MM.1S (cell line): Measurements from ENCODE around the gene NKAP.
"Not testable (repeated sequence)": the region's sequence is repeated elsewhere in the genome, so short reads cannot be mapped to it uniquely, and the experiment has no call there.

ENCODE experiments used
- DNase-seq: peaks from one replicate; pipeline ENCODE4 v3.0.0-alpha.2; 2015
- H2AFZ ChIP-seq: fragments of 300-600 bp; sonication (generic); 2 replicates; pipeline ENCODE4 v1.6.0; 2016; ENCODE audit warnings: antibody characterized with exemption, low read length
- H3F3A ChIP-seq: fragments of 300-600 bp; sonication (generic); 2 replicates; pipeline ENCODE4 v1.6.1; 2016; ENCODE audit warnings: mild to moderate bottlenecking, antibody characterized with exemption, low read length, moderate library complexity, mixed read lengths; ENCODE audit not compliant: insufficient read depth
- H3K27ac ChIP-seq: fragments of 300-600 bp; sonication (generic); 2 replicates; pipeline ENCODE4 v1.5.1; 2016; ENCODE audit warnings: mild to moderate bottlenecking, low read length
- H3K27me3 ChIP-seq: fragments of 300-600 bp; sonication (generic); replicated peaks from 2 replicates; pipeline ENCODE4 v1.6.0; 2016; ENCODE audit warnings: low read length; ENCODE audit not compliant: insufficient read depth
- H3K36me3 ChIP-seq: fragments of 300-600 bp; sonication (generic); replicated peaks from 2 replicates; pipeline ENCODE4 v1.6.1; 2016; ENCODE audit warnings: mild to moderate bottlenecking, low read length, mixed read lengths; ENCODE audit not compliant: insufficient read depth
- H3K4me1 ChIP-seq: fragments of 300-600 bp; sonication (generic); 2 replicates; pipeline ENCODE4 v1.6.1; 2016; ENCODE audit warnings: low read length, mixed read lengths
- H3K4me2 ChIP-seq: fragments of 300-600 bp; sonication (generic); 2 replicates; pipeline ENCODE4 v1.6.0; 2016; ENCODE audit warnings: low read depth, low read length
- H3K4me3 ChIP-seq: fragments of 300-600 bp; sonication (generic); 2 replicates; pipeline ENCODE4 v1.5.1; 2016; ENCODE audit warnings: low read length, mixed read lengths
- H3K79me2 ChIP-seq: fragments of 300-600 bp; sonication (generic); 2 replicates; pipeline ENCODE4 v1.6.1; 2016; ENCODE audit warnings: mixed run types, low read length, mixed read lengths
- H3K9ac ChIP-seq: fragments of 300-600 bp; sonication (generic); 2 replicates; pipeline ENCODE4 v1.6.1; 2016; ENCODE audit warnings: low read length, mixed read lengths
- H3K9me2 ChIP-seq: fragments of 300-600 bp; sonication (generic); replicated peaks from 2 replicates; pipeline ENCODE4 v1.6.1; 2016; ENCODE audit warnings: mild to moderate bottlenecking, low read length, mixed read lengths; ENCODE audit not compliant: insufficient read depth
- H3K9me3 ChIP-seq: fragments of 300-600 bp; sonication (generic); replicated peaks from 2 replicates; pipeline ENCODE4 v1.6.1; 2016; ENCODE audit warnings: mild to moderate bottlenecking, low read length, mixed read lengths; ENCODE audit not compliant: insufficient read depth
- H4K20me1 ChIP-seq: fragments of 300-600 bp; sonication (generic); 2 replicates; pipeline ENCODE4 v1.6.1; 2016; ENCODE audit warnings: mild to moderate bottlenecking, low read length, moderate library complexity, mixed read lengths; ENCODE audit not compliant: insufficient read depth
- EZH2 ChIP-seq: fragments of 300-600 bp; sonication (generic); optimal IDR thresholded peaks from 2 replicates; pipeline ENCODE3; 2017; ENCODE audit warnings: low read depth, mild to moderate bottlenecking, antibody characterized with exemption, low read length, mixed read lengths
- EZH2phosphoT487 ChIP-seq: fragments of 300-600 bp; sonication (generic); IDR thresholded peaks from 2 replicates; pipeline ENCODE4 v1.6.1; 2018; ENCODE audit warnings: antibody characterized with exemption, low read length
- TF ChIP-seq, protein P1 (sequence below): fragments of 300-600 bp; sonication (generic); IDR thresholded peaks from 2 replicates; pipeline ENCODE4 v1.5.1; 2016; ENCODE audit warnings: antibody characterized with exemption, low read length, mixed read lengths

Gene NKAP

DNA sequence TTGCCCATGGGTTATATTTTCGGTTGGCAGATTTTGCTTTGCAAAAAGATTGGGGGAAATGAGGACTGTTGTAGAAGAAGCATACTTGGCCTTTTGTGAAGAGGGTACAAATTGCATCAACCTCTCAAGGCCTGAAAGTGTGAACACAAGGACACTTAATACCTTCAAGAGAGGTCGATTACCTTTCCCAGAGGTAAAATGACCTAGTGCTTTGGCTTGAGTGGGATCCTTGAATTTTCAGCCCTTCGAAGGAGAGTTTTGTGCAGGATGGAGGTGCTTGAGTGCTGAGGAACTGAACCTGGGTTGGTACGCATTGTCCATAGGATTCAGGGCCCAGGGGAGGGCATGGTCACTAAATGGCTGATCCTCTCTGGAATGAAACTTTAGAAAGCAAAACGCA is 27.6 kb upstream of the NKAP start:
- no peak for DNase-seq
- no peaks in the 10 kb centered on the region for H3K9me2 ChIP-seq
- no peak overlapping the region for H3K27ac ChIP-seq
- TF ChIP-seq EZH2phosphoT487 (no peak), EZH2 (no peak)
- TF ChIP-seq, protein P1, sequence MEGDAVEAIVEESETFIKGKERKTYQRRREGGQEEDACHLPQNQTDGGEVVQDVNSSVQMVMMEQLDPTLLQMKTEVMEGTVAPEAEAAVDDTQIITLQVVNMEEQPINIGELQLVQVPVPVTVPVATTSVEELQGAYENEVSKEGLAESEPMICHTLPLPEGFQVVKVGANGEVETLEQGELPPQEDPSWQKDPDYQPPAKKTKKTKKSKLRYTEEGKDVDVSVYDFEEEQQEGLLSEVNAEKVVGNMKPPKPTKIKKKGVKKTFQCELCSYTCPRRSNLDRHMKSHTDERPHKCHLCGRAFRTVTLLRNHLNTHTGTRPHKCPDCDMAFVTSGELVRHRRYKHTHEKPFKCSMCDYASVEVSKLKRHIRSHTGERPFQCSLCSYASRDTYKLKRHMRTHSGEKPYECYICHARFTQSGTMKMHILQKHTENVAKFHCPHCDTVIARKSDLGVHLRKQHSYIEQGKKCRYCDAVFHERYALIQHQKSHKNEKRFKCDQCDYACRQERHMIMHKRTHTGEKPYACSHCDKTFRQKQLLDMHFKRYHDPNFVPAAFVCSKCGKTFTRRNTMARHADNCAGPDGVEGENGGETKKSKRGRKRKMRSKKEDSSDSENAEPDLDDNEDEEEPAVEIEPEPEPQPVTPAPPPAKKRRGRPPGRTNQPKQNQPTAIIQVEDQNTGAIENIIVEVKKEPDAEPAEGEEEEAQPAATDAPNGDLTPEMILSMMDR, result no peak
- H3K9me3 ChIP-seq, result no peaks in the 10 kb centered on the region
- 0 out of 2 replicates have a peak, but pooled peaks cover 3% of the 10 kb centered on the region for H3K4me1 ChIP-seq
- H3K4me3 ChIP-seq, result peak overlapping the region; percentile 23; the same call in 1 of the 2 replicates
- no peaks in the 10 kb centered on the region for H3K27me3 ChIP-seq
- no peaks in the 10 kb centered on the region for H3F3A ChIP-seq
- H2AFZ ChIP-seq, result peak overlapping the region; percentile 60
- H3K36me3 ChIP-seq, result no peaks in the 10 kb centered on the region
- no peaks in the 10 kb centered on the region for H4K20me1 ChIP-seq
- H3K4me2 ChIP-seq, result peak overlapping the region; percentile 20; the same call in 1 of the 2 replicates
- no peaks in the 10 kb centered on the region for H3K79me2 ChIP-seq
- no peak overlapping the region for H3K9ac ChIP-seq

DNA sequence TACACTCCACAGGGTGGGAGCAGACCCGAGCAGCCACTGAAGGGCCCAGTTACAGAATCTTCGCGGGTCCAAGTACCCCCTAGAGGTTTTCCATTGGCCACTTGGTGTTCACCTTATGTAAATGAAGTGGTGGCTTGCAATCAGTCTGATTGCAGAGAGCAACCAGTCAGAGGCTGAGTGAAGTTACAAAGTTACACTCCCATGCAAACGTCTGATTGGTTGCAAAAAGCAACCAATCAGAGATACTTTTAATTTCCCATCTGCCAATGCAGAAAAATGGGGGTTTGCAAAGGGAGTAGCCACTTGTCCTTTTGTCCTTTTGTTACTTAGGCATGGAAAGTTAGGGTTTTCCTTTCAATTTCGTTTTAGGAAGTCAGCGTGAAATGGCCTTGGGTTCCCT is 27.0 kb upstream of the NKAP start:
- Histone ChIP-seq H3K4me1 (0 out of 2 replicates have a peak, but pooled peaks cover 3% of the 10 kb centered on the region), H3K9me2 (no peaks in the 10 kb centered on the region), H3K4me2 (peak overlapping the region; percentile 20; the same call in 1 of the 2 replicates), H3K9me3 (no peaks in the 10 kb centered on the region), H3F3A (no peaks in the 10 kb centered on the region), H3K4me3 (peak overlapping the region; percentile 23), H4K20me1 (no peaks in the 10 kb centered on the region), H3K27me3 (no peaks in the 10 kb centered on the region), H3K79me2 (no peaks in the 10 kb centered on the region), H2AFZ (peak overlapping the region; percentile 60), H3K27ac (no peak overlapping the region), H3K9ac (no peak overlapping the region), H3K36me3 (no peaks in the 10 kb centered on the region)
- DNase-seq, result peak; percentile 40
- TF ChIP-seq, protein P1, result no peak
- TF ChIP-seq EZH2, result no peak
- TF ChIP-seq EZH2phosphoT487, result no peak

DNA sequence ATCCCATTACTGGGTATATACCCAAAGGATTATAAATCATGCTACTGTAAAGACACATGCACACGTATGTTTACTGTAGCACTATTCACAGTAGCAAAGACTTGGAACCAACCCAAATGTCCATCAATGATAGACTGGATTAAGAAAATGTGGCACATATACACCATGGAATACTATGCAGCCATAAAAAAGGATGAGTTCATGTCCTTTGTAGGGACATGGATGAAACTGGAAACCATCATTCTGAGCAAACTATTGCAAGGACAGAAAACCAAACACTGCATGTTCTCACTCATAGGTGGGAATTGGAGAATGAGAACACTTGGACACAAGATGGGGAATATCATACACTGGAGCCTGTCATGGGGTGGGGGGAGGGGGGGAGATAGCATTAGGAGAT is 23.3 kb upstream of the NKAP start:
- not testable (repeated sequence) for H3K4me1 ChIP-seq, H3K9ac ChIP-seq, H3K4me2 ChIP-seq, H3K27me3 ChIP-seq, H3K36me3 ChIP-seq, H3K4me3 ChIP-seq, H3K9me2 ChIP-seq, H3K27ac ChIP-seq, H3F3A ChIP-seq, H2AFZ ChIP-seq, DNase-seq, H3K9me3 ChIP-seq, H4K20me1 ChIP-seq, H3K79me2 ChIP-seq

DNA sequence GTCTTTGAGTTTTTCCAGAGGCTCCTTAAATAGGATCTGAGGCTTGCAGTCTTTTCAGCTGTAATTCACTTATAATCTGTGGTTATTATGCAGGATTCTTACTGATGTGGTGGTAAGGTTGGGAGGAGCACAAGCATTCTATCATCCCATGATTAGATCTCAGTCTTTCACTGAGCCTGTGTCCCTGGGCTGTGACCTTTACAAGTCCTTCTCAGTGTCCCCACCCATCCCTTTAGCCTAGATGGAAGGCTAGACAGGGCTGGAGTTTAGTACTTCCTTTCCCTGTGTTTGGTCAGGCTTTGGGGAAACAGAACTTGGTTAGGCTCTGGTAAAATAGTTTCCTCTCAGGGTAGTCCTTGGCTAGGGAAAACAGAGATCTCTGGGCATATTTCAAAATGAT is 17.1 kb upstream of the NKAP start:
- no peak overlapping the region for H3K4me3 ChIP-seq
- no peaks in the 10 kb centered on the region for H3K79me2 ChIP-seq
- H4K20me1 ChIP-seq, result no peaks in the 10 kb centered on the region
- no peak overlapping the region for H3K9ac ChIP-seq
- H3K36me3 ChIP-seq, result no peaks in the 10 kb centered on the region
- H3F3A ChIP-seq, result no peaks in the 10 kb centered on the region
- DNase-seq, result no peak
- H3K4me1 ChIP-seq, result no peaks in the 10 kb centered on the region
- H3K9me3 ChIP-seq, result no peaks in the 10 kb centered on the region
- no peak overlapping the region for H3K4me2 ChIP-seq
- H3K9me2 ChIP-seq, result no peaks in the 10 kb centered on the region
- no peak overlapping the region for H3K27ac ChIP-seq
- no peak overlapping the region for H2AFZ ChIP-seq
- H3K27me3 ChIP-seq, result no peaks in the 10 kb centered on the region
- TF ChIP-seq, protein P1, result no peak
- no peak for TF ChIP-seq EZH2
- TF ChIP-seq EZH2phosphoT487, result no peak

DNA sequence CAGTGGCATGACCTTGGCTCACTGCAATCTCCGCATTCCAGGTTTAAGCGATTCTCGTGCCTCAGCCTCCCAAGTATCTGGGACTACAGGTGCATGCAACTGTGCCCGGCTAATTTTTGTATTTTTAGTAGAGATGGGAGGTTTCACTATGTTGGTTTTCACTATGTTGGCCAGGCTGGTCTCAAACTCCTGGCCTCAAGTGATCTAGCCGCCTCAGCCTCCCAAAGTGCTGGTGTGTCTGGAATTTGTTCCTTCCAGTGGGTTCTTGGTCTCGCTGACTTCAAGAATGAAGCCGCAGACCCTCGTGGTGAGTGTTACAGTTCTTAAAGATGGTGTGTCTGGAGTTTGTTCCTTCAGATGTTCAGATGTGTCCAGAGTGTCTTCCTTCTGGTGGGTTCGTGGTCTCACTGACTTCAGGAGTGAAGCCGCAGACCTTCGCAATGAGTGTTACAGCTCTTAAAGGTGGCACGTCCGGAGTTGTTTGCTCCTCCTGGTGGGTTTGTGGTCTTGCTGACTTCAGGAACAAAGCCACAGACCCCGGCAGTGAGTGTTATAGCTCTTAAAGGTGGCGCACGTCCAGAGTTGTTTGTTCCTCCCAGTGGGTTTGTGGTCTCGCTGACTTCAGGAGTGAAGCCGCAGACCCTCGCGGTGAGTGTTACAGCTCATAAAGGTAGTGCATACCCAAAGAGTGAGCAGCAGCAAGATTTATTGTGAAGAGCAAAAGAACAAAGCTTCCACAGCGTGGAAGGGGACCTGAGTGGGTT is 12.4 kb upstream of the NKAP start:
- not testable (repeated sequence) for H4K20me1 ChIP-seq, H3K9me2 ChIP-seq, H3K9ac ChIP-seq, H3K9me3 ChIP-seq, H3K27me3 ChIP-seq, H3K27ac ChIP-seq, H3K36me3 ChIP-seq, DNase-seq, H2AFZ ChIP-seq, H3K4me1 ChIP-seq, H3F3A ChIP-seq, H3K4me2 ChIP-seq, H3K4me3 ChIP-seq, H3K79me2 ChIP-seq
